Ovary (tissue), 9 donors: Measurements from ENCODE around the gene METRNL. TPM values are rescaled to one million over a fixed set of nuclear protein-coding genes. Genes with fewer than 3 reads are reported as not detected.

ENCODE experiments used
- DNase-seq, 5 donors: peaks; one replicate each; pipeline ENCODE4 v3.0.0-alpha.2; 2019 to 2020
- H3K27ac ChIP-seq, 2 donors: fragments of 200-600 bp; one replicate each; pipeline versions ENCODE4 v1.5.1 to v1.8.0; 2019 to 2022
- H3K27me3 ChIP-seq: fragments of 200-600 bp; one replicate; pipeline ENCODE4 v1.8.0; 2022
- H3K36me3 ChIP-seq: fragments of 200-600 bp; sonication (generic); one replicate; pipeline ENCODE4 v1.5.1; 2019
- H3K4me1 ChIP-seq: one replicate; pipeline ENCODE4 v1.8.1; 2013; ENCODE audit warnings: mild to moderate bottlenecking, moderate library complexity; ENCODE audit not compliant: insufficient read depth
- H3K4me3 ChIP-seq: fragments of 200-600 bp; sonication (generic); one replicate; pipeline ENCODE4 v1.5.1; 2017
- H3K9me3 ChIP-seq, 2 donors: fragments of 200-600 bp in 1 of 2; sonication (generic) in 1 of 2; one replicate each; pipeline versions ENCODE4 v1.5.1 to v1.8.1; 2013 to 2019; ENCODE audit warnings: mild to moderate bottlenecking in 1 of 2, moderate library complexity in 1 of 2
- CTCF ChIP-seq, 3 donors: fragments of 450-650 bp in 2 of 3; fragments of 200-600 bp in 1 of 3; IDR thresholded peaks; one replicate each; pipeline versions ENCODE4 v1.5.1 to v1.8.0; 2016 to 2022; ENCODE audit warnings: antibody characterized with exemption in 3 of 3, mild to moderate bottlenecking in 1 of 3
- EP300 ChIP-seq: sonication (generic); formaldehyde crosslinking; IDR thresholded peaks from one replicate; pipeline ENCODE4 v1.6.1; 2017; ENCODE audit warnings: antibody characterized with exemption
- POLR2A ChIP-seq: fragments of 450-650 bp; IDR thresholded peaks from one replicate; pipeline ENCODE4 v1.6.1; 2017; ENCODE audit warnings: antibody characterized with exemption, mild to moderate bottlenecking, moderate library complexity
- WGBS, 3 donors: extraction: QIAGEN DNeasy Blood & Tissue Kit in 1 of 3; methylation state at CpG; one replicate each; pipeline versions ENCODE4 v1.1.5 to v1.1.7; 2013 to 2017; 5-methylcytosine and 5-hydroxymethylcytosine counted together
- intact Hi-C, 4 donors: fragments of 100-400 bp; cut with DNase I; formaldehyde crosslinking; loops; one replicate each; pipeline versions ENCODE4 v1.11.0 to v1.15.1; 2022 to 2023
- polyA plus RNA-seq, 2 donors: library from polyadenylated mRNA; stranded (reverse); fragments of 200-250 nt in 1 of 2; fragments of 350-450 nt in 1 of 2; fragmentation: Illumina TruSeq in 1 of 2; extraction: RNeasy Lipid Tissue Mini Kit (QIAGEN cat#74804) in 1 of 2; gene quantifications; one replicate each; pipeline ENCODE4 v1.2.3, GENCODE V29; 2013 to 2014
- total RNA-seq, 7 donors: library from RNA; depleted of rRNA in 2 of 7; stranded (reverse); fragments of >200 nt in 2 of 7; fragmentation: NEBNext Ultra II Directional in 3 of 7; extraction: Animal tissue kit (Norgen Biotek cat#: 25700) in 3 of 7; gene quantifications; one replicate each; pipeline versions ENCODE4 v1.1.0 to v1.2.4, GENCODE V29; 2016 to 2023
- donor health status: DM: no; HTN: no; CAD: no; lungs with moderate emphysema.
- donor health status: DM: no; HTN: no; CAD: no.
- donor health status: Bipolar disorder and iron deficiency.
- donor health status: DM: yes; HTN: yes; CAD: no.
- donor health status: DM: no; HTN: no; CAD: no.
- donor health status: DM: yes; HTN: yes; CAD: no.

The METRNL gene
- total and polyA plus RNA-seq, 9 donors: 4.3 to 84.3 (median 29.4) TPM

DNA sequence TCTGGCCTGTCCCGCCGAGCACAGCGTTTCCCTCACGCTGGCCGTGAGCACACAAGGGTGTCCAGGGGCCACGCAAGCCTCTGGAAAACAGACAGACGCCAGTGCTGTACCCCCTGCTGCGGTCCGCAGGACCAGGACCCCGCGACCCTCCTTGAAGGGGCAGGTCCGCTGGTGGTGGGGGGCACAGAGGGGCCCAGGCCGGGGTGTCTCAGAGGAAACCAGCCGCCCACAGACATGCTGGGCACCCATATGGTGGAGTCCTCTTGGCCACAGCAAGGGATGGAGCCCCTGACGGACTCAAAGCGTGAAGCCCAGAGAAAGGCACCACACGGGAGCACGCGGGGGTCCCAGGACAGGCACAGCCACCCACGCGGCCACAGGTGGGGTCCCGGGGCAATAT is 34.4 kb downstream of the METRNL start:
- DNase-seq: peak in 1 of 5 donors; percentile 33
- Histone ChIP-seq H3K4me1 (peaks cover 15% of the 10 kb centered on the region), H3K27me3 (no peaks in the 10 kb centered on the region), H3K4me3 (no peak overlapping the region), H3K27ac (no peak overlapping the region), H3K36me3 (no peaks in the 10 kb centered on the region), H3K9me3 (no peaks in the 10 kb centered on the region)
- TF ChIP-seq POLR2A: no peak
- no peak for TF ChIP-seq EP300
- no peak for TF ChIP-seq CTCF (IDR thresholded peaks at IDR 0.05)
- intact Hi-C loops: no loop called here
- 95 to 98% (median 96%) methylated on average over 22 of the region's 22 CpGs for WGBS, 3 donors

GRCh38 chr17:83114706-83115105 is 35.3 kb downstream of the METRNL start:
- TF ChIP-seq POLR2A: no peak
- no peak for DNase-seq
- H3K4me1 ChIP-seq: peaks cover 14% of the 10 kb centered on the region
- H3K4me3 ChIP-seq: no peak overlapping the region
- no peak overlapping the region for H3K27ac ChIP-seq
- H3K27me3 ChIP-seq: no peaks in the 10 kb centered on the region
- intact Hi-C loops: no loop called here
- 84 to 94% (median 91%) methylated on average over 15 of the region's 15 CpGs for WGBS, 3 donors
- no peaks in the 10 kb centered on the region for H3K36me3 ChIP-seq
- H3K9me3 ChIP-seq: no peaks in the 10 kb centered on the region

GRCh38 chr17:83115202-83115651 is 35.8 kb downstream of the METRNL start:
- H3K27me3 ChIP-seq: no peaks in the 10 kb centered on the region
- no peak for TF ChIP-seq EP300
- TF ChIP-seq POLR2A: no peak
- no peak for TF ChIP-seq CTCF (IDR thresholded peaks at IDR 0.05)
- peaks cover 8% of the 10 kb centered on the region for H3K4me1 ChIP-seq
- no peak overlapping the region for H3K4me3 ChIP-seq
- H3K27ac ChIP-seq: no peak overlapping the region
- intact Hi-C loops: no loop called here
- no peak for DNase-seq
- 94 to 96% (median 95%) methylated on average over 19 of the region's 19 CpGs for whole genome bisulfite sequencing, 3 donors
- no peaks in the 10 kb centered on the region for H3K36me3 ChIP-seq
- no peaks in the 10 kb centered on the region for H3K9me3 ChIP-seq

GRCh38 chr17:83115832-83116231 is 36.4 kb downstream of the METRNL start:
- no peak for DNase-seq
- no peak for TF ChIP-seq CTCF (IDR thresholded peaks at IDR 0.05)
- no peak for TF ChIP-seq EP300
- no peak for TF ChIP-seq POLR2A
- H3K27me3 ChIP-seq: no peaks in the 10 kb centered on the region
- intact Hi-C loops: no loop called here
- H3K27ac ChIP-seq: no peak overlapping the region
- H3K4me3 ChIP-seq: no peak overlapping the region
- no peaks in the 10 kb centered on the region for H3K36me3 ChIP-seq
- H3K9me3 ChIP-seq: no peaks in the 10 kb centered on the region
- WGBS, 3 donors: 90 to 93% (median 91%) methylated on average over 17 to 18 of the region's 18 CpGs
- H3K4me1 ChIP-seq: peaks cover 7% of the 10 kb centered on the region

DNA sequence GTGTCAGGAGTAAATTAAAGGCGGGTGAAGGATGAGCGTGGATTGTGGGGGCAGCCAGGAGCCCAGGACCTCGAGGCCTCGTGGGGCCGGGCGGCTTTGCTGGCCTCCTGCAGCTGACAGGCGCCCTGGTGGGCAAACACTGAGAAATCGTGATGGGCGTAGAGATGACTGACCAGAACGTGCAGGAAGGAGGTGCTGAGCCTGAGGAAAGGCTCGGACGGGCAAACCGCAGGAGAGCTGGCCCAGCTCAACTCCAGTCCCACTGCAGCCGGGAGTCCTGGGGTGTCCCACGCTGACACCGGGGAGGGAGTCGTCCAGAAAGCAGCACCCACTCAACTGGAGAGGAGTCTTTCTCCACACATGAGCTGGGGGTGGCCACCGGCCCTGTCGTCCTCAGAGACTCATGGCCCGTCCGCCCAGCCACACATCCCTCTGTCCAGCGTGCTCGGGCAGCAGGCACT is 36.9 kb downstream of the METRNL start:
- no peak for TF ChIP-seq POLR2A
- no peak for TF ChIP-seq EP300
- no peak for TF ChIP-seq CTCF (IDR thresholded peaks at IDR 0.05)
- intact Hi-C loops: no loop called here
- peaks cover 5% of the 10 kb centered on the region for H3K4me1 ChIP-seq
- H3K9me3 ChIP-seq: no peaks in the 10 kb centered on the region
- no peak overlapping the region for H3K4me3 ChIP-seq
- no peak overlapping the region for H3K27ac ChIP-seq
- 92 to 95% (median 93%) methylated on average over 23 of the region's 23 CpGs for WGBS, 3 donors
- no peaks in the 10 kb centered on the region for H3K27me3 ChIP-seq
- H3K36me3 ChIP-seq: no peaks in the 10 kb centered on the region
- DNase-seq: no peak
